Head of caudate nucleus (tissue), 42 donors: Measurements from ENCODE around the gene VCY1B.
"Not testable (repeated sequence)": the region's sequence is repeated elsewhere in the genome, so short reads cannot be mapped to it uniquely, and the experiment has no call there.

Experiments
- DNase-seq, 42 donors: peaks; one replicate each; pipeline versions ENCODE4 v3.0.0 to v3.0.0-alpha.2; 2020 to 2021; ENCODE audit warnings: mixed read lengths in 7 of 42
- intact Hi-C: fragments of 100-400 bp; cut with DNase I; formaldehyde crosslinking; loops from one replicate; pipeline ENCODE4 v1.15.0; 2022

Gene VCY1B

DNA sequence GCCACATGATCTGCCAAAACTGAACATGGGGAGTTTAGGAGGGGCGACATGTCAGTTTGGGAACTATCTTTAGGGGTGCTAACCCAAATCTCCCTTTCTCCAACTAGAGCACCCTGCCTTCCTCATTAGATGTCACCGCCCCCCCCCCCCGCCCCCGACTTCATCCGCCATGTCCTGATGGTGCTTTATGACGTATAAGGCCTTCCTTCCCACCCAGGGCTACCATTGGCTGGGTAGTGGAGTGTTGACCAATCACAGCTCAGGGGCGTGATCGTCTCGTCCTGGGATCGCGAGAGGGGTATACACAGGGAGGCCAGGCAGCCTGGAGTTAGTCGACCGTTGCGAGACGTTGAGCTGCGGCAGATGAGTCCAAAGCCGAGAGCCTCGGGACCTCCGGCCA is at the start of gene VCY1B:
TSS of gene VCY1B (plus strand) at position 301 of the 400 bp plus-strand sequence. CDS start at position 364, 63 bp downstream.
- DNase-seq, intact Hi-C loops: not testable (repeated sequence)

- intact Hi-C loops, DNase-seq: not testable (repeated sequence)
These were observed 44.1 kb upstream of the VCY1B start for GRCh38 chrY:14011916-14012315.

DNA sequence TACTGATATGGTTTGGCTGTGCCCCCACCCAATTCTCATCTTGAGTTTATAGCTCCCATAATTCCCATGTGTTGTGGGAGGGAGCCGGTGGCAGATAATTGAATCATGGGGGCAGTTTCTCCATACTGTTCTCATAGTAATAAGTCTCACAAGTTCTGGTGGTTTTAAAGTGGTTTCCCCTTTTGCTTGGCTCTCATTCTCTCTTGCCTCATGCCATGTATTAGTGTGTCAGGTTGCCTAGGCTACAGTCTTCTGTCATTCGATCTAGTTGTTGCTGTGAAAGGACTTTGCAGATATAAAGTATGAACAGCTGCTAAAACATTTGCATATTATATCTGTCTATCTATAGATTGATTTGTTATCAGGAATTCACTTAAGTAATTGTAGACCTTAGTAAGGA is 25.6 kb upstream of the VCY1B start:
- intact Hi-C loops, DNase-seq: not testable (repeated sequence)

GRCh38 chrY:14085877-14086276 is 29.9 kb downstream of the VCY1B start:
- no peak for DNase-seq
- intact Hi-C loops = no loop called here
